Stimulated activated CD8-positive, alpha-beta memory T cell treated with anti-CD3 and anti-CD28 coated beads, Interleukin-7, amount 100 ng/mL, for 4 hours (primary cell): Measurements from ENCODE around the gene LRRC43.
"Not testable (repeated sequence)": the region's sequence is repeated elsewhere in the genome, so short reads cannot be mapped to it uniquely, and the experiment has no call there.

Experiments
- DNase-seq, 2 donors: peaks; one replicate each; pipeline ENCODE4 v3.0.0-alpha.2; 2020; ENCODE audit warnings: low read depth in 2 of 2

The LRRC43 gene

GRCh38 chr12:122192441-122192840 is 9.5 kb downstream of the LRRC43 start:
- no peak for DNase-seq

- no peak for DNase-seq
Observed at GRCh38 chr12:122194804-122195203, 11.9 kb downstream of the LRRC43 start.

GRCh38 chr12:122195405-122195804 is 12.5 kb downstream of the LRRC43 start:
- DNase-seq = no peak

- no peak for DNase-seq
Observed at GRCh38 chr12:122197612-122197966, 14.7 kb downstream of the LRRC43 start.

- DNase-seq = no peak
Observed at GRCh38 chr12:122199484-122200355, 16.8 kb downstream of the LRRC43 start.

- no peak for DNase-seq
Observed at GRCh38 chr12:122200541-122201175, 17.7 kb downstream of the LRRC43 start.

DNA sequence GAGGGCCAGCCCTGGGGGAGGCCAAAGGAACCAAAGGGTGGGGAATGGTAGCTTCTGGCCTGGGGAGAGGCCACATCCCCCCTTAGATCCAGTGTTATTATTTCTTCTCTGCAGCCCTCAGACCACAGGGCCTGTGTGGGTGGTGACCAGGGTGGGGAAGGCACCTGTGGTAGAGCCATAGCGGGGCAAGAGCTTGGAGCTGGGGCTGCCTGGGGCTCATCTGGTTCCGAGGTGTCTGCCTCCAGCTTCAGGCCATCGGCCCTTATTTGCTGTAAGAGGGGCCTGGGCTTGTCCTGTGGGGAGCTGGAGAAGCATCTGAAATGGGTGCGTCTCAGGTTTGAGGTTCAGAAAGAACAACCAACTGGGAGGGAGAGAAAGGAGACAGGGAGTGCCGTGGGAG is 18.5 kb downstream of the LRRC43 start:
- no peak for DNase-seq

DNA sequence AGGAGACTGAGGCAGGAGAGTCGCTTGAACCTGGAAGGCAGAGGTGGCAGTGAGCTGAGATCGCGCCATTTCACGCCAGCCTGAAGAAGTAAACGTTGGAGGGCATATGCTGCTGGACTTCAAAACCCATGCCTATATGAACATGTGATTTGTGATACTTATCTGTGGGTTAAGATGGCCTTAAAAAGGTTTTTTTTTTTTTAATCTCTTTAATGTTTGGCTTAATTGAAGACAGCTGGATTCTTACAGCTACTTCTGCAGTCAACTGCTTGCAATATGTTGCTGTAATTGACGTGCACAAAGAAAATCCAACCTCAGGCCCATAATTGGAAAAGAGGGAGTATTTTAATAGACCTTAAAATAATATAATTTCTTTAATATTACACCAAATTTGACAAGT is 19.1 kb downstream of the LRRC43 start:
- DNase-seq = no peak

- not testable (repeated sequence) for DNase-seq
Observed at GRCh38 chr12:122202811-122203210, 19.9 kb downstream of the LRRC43 start.

GRCh38 chr12:122203301-122204166 is 20.6 kb downstream of the LRRC43 start, which contains the start of gene B3GNT4:
Gene B3GNT4 (plus strand): TSS chr12:122203709. CDS start chr12:122204619, 910 bp downstream.
- peak; percentile 49 to 75 for DNase-seq

DNA sequence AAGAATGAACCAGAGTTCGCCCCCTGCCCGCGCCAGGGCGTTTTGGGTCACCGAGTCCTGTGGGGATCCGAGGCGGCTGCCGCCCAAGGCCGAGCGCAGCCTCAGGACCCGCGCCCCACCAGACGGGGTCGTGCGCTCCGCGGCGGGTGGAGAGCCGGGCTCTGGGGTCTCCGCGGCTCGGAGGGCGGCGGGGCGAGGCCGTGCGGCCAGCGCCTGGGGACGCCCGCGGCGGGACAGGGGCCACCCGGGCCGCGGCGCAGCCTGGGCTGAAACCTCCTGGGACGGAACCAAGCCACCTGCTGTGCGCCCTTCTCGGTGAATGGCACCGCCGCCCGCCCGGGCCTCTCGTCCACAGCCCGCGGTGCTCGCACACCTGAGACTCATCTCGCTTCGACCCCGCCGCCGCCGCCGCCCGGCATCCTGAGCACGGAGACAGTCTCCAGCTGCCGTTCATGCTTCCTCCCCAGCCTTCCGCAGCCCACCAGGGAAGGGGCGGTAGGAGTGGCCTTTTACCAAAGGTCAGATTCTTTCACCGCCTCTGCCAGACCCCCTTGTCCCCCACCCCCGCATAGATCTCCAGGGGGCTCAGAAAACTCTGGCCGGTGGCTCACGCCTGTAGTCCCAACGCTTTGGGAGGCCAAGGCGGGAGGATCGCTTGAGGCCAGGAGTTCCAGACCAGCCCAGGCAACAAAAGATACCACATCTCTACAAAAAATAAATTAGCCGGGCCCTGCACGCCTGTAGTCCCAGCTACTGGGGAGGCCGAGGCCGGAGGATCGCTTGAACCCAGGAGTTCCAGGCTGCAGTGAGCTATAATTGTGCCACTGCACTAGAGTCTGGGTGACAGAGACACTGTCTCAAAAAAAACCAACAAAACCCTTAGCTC is 21.5 kb downstream of the LRRC43 start:
- DNase-seq = no peak

DNA sequence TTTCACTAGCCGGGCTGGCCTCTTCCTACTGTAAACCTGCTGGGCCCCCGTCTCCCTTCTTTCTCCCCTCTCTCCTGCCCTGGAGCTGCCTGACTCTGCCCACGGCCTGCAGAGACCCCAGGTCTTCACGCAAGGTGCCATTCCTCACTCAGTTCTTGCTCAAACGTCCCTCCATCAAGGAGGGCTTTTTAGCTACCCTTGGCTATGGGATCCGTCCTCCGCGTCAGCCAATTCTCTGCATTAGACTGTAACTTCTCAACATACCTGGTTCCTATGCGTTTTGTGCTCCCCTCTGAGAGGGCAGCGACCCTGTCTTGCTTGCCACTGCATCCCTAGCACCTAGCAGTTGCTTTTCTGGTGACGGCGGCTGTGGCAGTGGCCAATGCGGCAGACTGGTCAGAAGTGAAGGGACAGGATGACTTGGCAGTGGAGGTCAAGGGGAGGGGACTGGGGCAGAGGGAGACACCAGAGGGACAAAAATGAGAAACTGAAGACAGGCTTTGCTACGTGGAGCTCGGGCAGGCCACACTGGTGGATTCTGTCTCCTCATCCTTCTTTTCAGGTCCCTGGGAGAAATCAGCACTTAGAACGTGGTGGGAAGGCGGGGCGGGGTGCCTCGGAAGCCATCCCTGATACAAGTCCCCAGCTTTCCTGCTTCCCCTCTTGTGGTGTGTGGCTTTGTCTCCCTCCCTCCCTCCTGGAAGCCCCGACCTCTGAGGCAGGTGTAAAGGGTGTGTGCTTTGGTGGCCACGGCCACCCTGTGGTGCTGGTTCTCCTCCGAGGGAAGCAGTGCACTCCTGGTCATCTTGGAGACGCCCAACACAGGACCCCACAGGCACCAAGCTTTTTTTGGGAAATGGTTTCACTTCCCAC is 22.4 kb downstream of the LRRC43 start:
- no peak for DNase-seq

GRCh38 chr12:122206111-122206881 is 23.4 kb downstream of the LRRC43 start:
- no peak for DNase-seq

GRCh38 chr12:122206976-122207375 is 24.1 kb downstream of the LRRC43 start:
- no peak for DNase-seq

DNA sequence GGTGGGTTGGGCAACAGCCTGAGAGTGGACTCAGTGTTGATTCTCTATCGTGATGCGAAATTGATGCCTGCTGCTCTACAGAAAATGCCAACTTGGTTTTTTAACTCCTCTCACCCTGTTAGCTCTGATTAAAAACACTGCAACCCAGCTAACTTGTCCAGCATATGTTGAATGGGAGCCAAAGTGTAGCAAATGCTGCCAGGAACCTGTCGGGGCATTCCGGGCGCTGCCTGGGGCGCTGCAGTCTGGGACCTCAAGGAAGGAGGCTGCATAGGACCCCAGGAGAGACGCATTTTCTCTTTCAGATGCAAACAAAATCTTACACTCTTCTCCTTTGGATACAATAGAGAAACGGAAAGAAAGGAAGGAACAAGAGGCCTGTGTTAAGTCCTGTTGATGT is 24.5 kb downstream of the LRRC43 start:
- no peak for DNase-seq

DNA sequence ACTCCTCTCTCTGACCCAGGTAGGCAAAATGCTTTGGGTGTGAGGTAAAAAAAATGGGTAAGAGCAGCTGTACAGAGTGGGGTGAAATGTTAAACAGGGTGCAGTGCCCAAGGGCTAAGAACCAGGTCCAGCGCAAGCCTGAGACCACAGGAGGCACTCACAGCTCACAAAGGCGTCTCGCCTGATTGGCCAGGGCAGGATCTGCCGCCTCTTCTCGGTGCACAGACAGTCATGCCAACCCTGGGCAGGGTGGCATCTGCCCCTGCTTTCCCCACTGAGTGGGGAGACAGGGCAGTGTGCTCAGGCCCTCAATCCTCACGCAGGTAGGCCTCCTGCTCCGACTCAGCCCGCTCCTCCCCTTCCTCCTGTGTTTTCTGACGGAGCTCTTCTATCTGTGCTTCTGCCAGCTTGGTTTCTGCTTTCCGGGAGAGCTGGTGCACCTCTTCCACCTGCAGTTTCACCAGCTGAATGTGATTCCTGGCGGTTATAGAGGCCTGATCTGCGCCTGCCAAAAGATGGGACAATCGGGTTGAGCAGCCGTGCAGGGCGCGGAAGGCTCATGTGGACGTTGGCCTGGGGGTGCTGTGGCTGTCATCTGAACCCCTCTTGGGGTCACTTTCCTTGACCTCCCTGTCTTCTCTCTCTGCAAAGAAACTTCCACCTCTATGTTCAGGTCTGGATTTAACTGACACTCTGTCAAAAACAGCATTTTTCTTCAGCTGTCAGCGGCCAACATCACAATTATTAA is 25.3 kb downstream of the LRRC43 start:
- DNase-seq = no peak

GRCh38 chr12:122215771-122216170 is 32.8 kb downstream of the LRRC43 start:
- DNase-seq = no peak

GRCh38 chr12:122216445-122216844 is 33.5 kb downstream of the LRRC43 start:
- no peak for DNase-seq
